Kidney (tissue), 14 donors: ENCODE data around the gene IL2RG. TPM values are rescaled to one million over a fixed set of nuclear protein-coding genes. Genes with fewer than 3 reads are reported as not detected.

Experiments
- DNase-seq, 5 donors: peaks; one replicate each; pipeline ENCODE4 v3.0.0-alpha.2; 2013 to 2020
- FAIRE-seq: peaks from 2 replicates; lab custom pipeline; 2012; peaks lifted over from hg19 to GRCh38; lab: Jason Lieb, UNC
- H3K27ac ChIP-seq, 2 donors: one replicate each; pipeline ENCODE4 v1.7.0; 2013; ENCODE audit warnings: low read depth in 2 of 2, low read length in 2 of 2, inconsistent platforms in 1 of 2
- H3K27me3 ChIP-seq: one replicate; pipeline ENCODE4 v1.7.1; 2013; ENCODE audit warnings: low read length, inconsistent platforms; ENCODE audit not compliant: control insufficient read depth, insufficient read depth
- H3K36me3 ChIP-seq, 3 donors: one replicate each; pipeline versions ENCODE4 v1.7.0 to v1.7.1; 2013; ENCODE audit warnings: low read length in 3 of 3, control low read depth in 1 of 3, inconsistent platforms in 1 of 3; ENCODE audit not compliant: insufficient read depth in 3 of 3, control insufficient read depth in 2 of 3
- H3K4me1 ChIP-seq, 3 donors: one replicate each; pipeline versions ENCODE4 v1.7.0 to v1.7.1; 2013; ENCODE audit warnings: low read length in 3 of 3, inconsistent platforms in 1 of 3, low read depth in 1 of 3; ENCODE audit not compliant: control insufficient read depth in 2 of 3, insufficient read depth in 2 of 3
- H3K4me3 ChIP-seq, 3 donors: one replicate each; pipeline versions ENCODE4 v1.7.0 to v1.8.1; 2013; ENCODE audit warnings: low read length in 3 of 3, control low read depth in 1 of 3, inconsistent platforms in 1 of 3
- H3K9ac ChIP-seq, 3 donors: one replicate each; pipeline versions ENCODE4 v1.7.0 to v1.7.1; 2013; ENCODE audit warnings: low read length in 3 of 3, control low read depth in 1 of 3, inconsistent platforms in 1 of 3
- H3K9me3 ChIP-seq, 3 donors: one replicate each; pipeline versions ENCODE4 v1.7.0 to v1.7.1; 2013; ENCODE audit warnings: low read length in 3 of 3, control low read depth in 1 of 3, inconsistent platforms in 1 of 3; ENCODE audit not compliant: control insufficient read depth in 2 of 3, insufficient read depth in 1 of 3
- intact Hi-C: fragments of 100-400 bp; cut with DNase I; formaldehyde crosslinking; loops from one replicate; pipeline ENCODE4 v1.11.1; 2022
- polyA plus RNA-seq: library from polyadenylated mRNA; stranded (reverse); fragments of 350-450 nt; fragmentation: Illumina TruSeq; extraction: RNeasy Lipid Tissue Mini Kit (QIAGEN cat#74804); gene quantifications from one replicate; pipeline ENCODE4 v1.2.3, GENCODE V29; 2014; ENCODE audit warnings: low read depth, low replicate concordance; ENCODE audit not compliant: insufficient read depth
- total RNA-seq: library from RNA; stranded (reverse); fragmentation: NEBNext Ultra II Directional; extraction: Animal tissue kit (Norgen Biotek cat#: 25700); gene quantifications from one replicate; pipeline ENCODE4 v1.2.1, GENCODE V29; 2021
- TF ChIP-seq, protein P1 (sequence below): IDR thresholded peaks from 3 replicates; pipeline ENCODE4 v1.5.1; 2012; ENCODE audit warnings: mild to moderate bottlenecking, moderate library complexity, borderline replicate concordance; ENCODE audit not compliant: insufficient read depth; ENCODE audit errors: extremely low read depth
- donor health status: control.
- donor health status: control.
- donor health status: control.
- donor health status: control.
- donor health status: control.
- donor health status: DM: yes; HTN: yes; CAD: no.
- donor health status: Normal renal cell carcinoma (clear cell type).

The IL2RG gene
- total and polyA plus RNA-seq, 2 donors from 2014 or later: 3.1 to 15.0 TPM

DNA sequence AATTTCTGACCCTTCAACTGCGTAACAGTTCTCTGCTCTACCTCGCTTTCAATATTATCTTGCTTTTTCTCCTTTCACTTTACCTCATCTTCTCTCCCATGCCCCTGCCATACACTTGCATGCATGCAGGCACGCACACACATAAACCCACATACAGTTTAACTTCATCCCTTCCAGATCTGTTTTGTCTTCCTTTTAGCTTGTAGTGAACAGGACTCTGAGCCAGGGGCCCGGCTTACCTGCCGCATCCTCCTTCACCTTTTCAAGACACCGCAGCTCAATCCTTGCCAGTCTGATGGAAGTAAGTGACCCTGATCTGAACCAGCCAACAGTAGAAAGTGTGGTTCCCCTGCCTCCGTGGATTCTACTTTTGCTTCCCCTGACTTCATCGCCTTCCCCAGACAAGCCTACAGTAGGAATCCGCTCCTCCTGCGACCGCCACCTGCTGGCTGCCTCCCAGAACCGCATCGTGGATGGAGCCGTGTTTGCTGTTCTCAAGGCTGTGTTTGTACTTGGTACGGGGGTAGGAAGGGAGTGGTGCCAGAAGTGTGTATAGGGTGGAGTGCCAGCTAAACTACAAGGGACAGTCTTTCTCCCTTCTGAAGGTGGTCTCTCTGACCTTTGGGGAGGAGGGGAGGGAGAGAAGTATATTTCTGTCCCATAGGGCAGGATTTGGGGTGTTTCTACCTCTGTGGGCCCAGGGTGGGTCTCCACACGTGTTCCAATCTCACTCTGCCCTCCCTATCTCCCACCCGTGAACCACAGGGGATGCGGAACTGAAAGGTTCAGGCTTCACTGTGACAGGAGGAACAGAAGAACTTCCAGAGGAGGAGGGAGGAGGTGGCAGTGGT, 17.8 kb upstream of the IL2RG start:
- intact Hi-C loops: no loop called here

GRCh38 chrX:71128166-71128833, 16.9 kb upstream of the IL2RG start:
- Histone ChIP-seq H3K4me1 (no peaks in the 10 kb centered on the region), H3K27ac (no peak overlapping the region), H3K9ac (no peak overlapping the region), H3K36me3 (peaks cover 9 to 45% (median 28%) of the 10 kb centered on the region in 3 donors), H3K4me3 (no peak overlapping the region), H3K27me3 (no peaks in the 10 kb centered on the region), H3K9me3 (no peaks in the 10 kb centered on the region)
- DNase-seq (no peak), FAIRE-seq (no peak)
- TF ChIP-seq, protein P1, sequence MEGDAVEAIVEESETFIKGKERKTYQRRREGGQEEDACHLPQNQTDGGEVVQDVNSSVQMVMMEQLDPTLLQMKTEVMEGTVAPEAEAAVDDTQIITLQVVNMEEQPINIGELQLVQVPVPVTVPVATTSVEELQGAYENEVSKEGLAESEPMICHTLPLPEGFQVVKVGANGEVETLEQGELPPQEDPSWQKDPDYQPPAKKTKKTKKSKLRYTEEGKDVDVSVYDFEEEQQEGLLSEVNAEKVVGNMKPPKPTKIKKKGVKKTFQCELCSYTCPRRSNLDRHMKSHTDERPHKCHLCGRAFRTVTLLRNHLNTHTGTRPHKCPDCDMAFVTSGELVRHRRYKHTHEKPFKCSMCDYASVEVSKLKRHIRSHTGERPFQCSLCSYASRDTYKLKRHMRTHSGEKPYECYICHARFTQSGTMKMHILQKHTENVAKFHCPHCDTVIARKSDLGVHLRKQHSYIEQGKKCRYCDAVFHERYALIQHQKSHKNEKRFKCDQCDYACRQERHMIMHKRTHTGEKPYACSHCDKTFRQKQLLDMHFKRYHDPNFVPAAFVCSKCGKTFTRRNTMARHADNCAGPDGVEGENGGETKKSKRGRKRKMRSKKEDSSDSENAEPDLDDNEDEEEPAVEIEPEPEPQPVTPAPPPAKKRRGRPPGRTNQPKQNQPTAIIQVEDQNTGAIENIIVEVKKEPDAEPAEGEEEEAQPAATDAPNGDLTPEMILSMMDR: no peak
- intact Hi-C loops: no loop called here

More for the DNA sequence above, 17.8 kb upstream of the IL2RG start:
- no peak overlapping the region for H3K27ac ChIP-seq
- H3K9ac ChIP-seq: no peak overlapping the region
- no peak overlapping the region for H3K4me3 ChIP-seq
- DNase-seq: peak in 4 of 5 donors; percentile 60 to 74 (median 66)
- peak; percentile 86 for FAIRE-seq
- no peaks in the 10 kb centered on the region for H3K27me3 ChIP-seq
- H3K4me1 ChIP-seq: no peaks in the 10 kb centered on the region
- no peaks in the 10 kb centered on the region for H3K9me3 ChIP-seq
- peaks cover 9 to 46% (median 23%) of the 10 kb centered on the region in 3 donors for H3K36me3 ChIP-seq
- TF ChIP-seq, protein P1: peak; percentile 69

- H3K36me3 ChIP-seq: peaks cover 0 to 18% (median 18%) of the 10 kb centered on the region in 3 donors
- TF ChIP-seq, protein P1: no peak
- no peaks in the 10 kb centered on the region for H3K9me3 ChIP-seq
- peak overlapping the region; percentile 57 to 75 for H3K27ac ChIP-seq
- no peak for FAIRE-seq
- peaks cover 0 to 8% (median 0%) of the 10 kb centered on the region in 3 donors for H3K4me1 ChIP-seq
- H3K27me3 ChIP-seq: no peaks in the 10 kb centered on the region
- intact Hi-C loops: no loop called here
- peak in 2 of 5 donors; percentile 17 to 21 for DNase-seq
- peak overlapping the region; percentile 71 to 82 (median 74) for H3K4me3 ChIP-seq
- H3K9ac ChIP-seq: peak overlapping the region; percentile 55 to 75 (median 55)
Observed at GRCh38 chrX:71118985-71119535, 7.7 kb upstream of the IL2RG start.
